GM21526 (cell line): ENCODE measurements around the gene SMPDL3A.

Experiments
- ATAC-seq: cut with Tn5 transposase; IDR thresholded peaks from one replicate; pipeline ENCODE4 v1.9.1; 2021; ENCODE audit warnings: moderate library complexity; ENCODE audit not compliant: unreplicated experiment, low FRiP score

Gene SMPDL3A

GRCh38 chr6:122801397-122801796, 12.3 kb downstream of the SMPDL3A start:
- ATAC-seq = no peak

- ATAC-seq = no peak
These were observed 14.2 kb downstream of the SMPDL3A start for GRCh38 chr6:122803171-122803661.

- no peak for ATAC-seq
These were observed 16.0 kb downstream of the SMPDL3A start for GRCh38 chr6:122804962-122805485.

GRCh38 chr6:122806291-122806690, 17.2 kb downstream of the SMPDL3A start:
- ATAC-seq = no peak

DNA sequence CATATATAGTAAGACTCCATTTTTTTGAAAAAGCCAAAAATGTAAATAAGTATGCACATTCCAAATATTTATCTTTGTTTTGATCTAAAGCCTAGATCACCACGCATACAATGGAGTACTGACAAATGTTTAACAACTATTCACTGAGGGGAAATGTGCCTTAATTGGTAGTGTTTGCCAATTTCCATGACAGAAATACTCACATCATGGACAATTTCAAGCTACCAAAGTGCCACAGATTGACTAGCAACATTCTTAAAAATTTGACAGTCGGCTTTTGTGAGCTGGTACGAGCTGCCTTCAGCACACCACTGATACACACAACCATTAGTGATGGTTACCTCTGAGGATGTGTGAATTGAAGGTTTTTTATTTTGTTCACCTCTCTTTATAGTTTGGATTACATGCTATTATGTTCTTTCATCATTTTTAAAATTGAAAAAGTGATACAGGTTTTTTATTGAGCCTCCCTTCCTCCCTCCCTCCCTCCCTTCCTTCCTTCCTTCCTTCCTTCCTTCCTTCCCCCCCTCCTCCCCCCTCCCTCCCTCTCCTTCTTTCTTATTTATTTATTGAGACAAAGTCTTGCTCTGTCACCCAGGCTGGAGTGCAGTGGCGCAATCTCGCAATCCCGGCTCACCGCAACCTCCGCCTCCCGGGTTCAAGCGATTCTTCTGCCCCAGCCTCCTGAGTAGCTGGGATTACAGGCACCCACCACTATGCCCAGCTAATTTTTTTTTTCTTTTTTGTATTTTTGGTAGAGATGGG, 19.2 kb downstream of the SMPDL3A start:
- no peak for ATAC-seq

GRCh38 chr6:122809001-122809400, 19.9 kb downstream of the SMPDL3A start:
- ATAC-seq = no peak

- ATAC-seq = no peak
These were observed 20.6 kb downstream of the SMPDL3A start for GRCh38 chr6:122809691-122810090.

DNA sequence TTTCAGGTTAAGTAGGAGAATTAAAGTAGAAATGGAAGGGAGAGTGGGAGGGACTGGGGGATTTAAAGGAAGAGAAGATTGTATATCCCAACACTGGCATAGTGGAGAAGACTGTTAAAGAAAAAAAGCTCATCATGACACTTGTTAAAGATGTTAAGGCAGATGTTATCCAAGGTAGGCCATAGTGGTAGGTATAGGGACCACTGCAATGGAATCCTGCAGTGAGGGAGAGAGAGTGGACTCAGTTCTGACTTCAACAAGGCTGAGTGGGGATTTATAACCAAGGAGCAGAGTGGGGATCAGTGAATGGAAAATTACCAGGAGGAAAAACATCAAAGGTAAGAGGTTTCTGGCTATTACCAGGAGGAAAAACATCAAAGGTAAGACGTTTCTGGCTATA, 21.1 kb downstream of the SMPDL3A start:
- no peak for ATAC-seq

GRCh38 chr6:122817358-122817757, 28.3 kb downstream of the SMPDL3A start:
- no peak for ATAC-seq

DNA sequence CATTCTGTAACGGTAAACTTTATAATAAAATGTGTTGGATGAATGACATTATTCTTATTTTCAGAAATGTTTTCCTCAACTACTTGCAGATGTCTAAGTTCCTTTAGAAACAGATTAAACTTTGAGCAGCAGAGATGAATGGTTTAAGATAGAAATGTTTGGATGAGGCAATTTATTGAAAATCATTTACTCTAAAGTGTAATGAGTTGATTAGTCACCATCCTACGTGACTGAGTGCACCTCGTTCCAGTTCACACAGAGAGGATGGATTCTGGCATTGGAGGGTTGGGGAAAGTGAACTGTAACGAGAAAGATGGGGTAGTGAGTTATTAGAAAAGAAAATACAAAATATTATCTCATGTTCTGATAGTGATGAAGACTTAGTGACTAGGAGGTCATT, 28.7 kb downstream of the SMPDL3A start:
- no peak for ATAC-seq

- no peak for ATAC-seq
These were observed 29.8 kb downstream of the SMPDL3A start for GRCh38 chr6:122818866-122819265.

- ATAC-seq = no peak
These were observed 32.0 kb downstream of the SMPDL3A start for GRCh38 chr6:122821095-122821494.

DNA sequence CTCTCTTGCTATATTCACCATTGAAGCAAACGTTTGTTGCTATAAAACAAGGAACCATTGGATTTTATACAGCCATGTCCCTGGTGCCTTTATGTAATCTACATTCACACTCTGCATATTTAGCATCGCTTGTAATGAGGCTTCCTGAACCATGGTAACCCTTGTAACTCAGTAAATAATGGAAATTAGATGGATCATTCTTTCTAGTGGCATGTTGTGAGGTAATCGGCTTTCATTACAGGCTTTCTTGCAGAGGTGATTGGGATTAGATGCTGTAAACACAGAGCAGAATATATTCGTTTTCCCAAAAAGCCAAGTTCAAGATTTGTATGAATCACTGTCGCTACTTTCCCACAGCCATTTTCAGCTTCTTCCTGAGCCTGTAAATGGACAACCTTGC, 36.1 kb downstream of the SMPDL3A start:
- ATAC-seq = no peak

- no peak for ATAC-seq
These were observed 40.4 kb downstream of the SMPDL3A start for GRCh38 chr6:122829456-122829855.

DNA sequence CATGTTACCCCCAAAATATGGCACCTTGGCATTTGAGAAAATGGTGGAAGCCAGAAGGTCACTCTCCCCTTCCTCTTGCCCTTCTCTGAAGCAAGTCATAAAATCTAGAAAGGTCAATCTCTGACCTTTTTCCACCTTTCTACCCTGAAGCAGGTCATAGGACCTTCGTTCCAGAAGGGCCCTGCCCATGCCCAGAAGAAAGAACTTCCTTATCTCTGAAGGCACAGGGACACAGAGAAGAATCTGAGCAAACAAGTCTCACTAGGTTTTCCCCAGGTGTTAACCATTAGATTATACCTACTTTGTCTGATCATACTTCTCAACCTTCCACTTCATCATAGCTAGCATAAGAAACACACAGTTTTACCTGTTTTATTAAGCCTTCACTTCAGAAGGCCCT, 42.5 kb downstream of the SMPDL3A start:
- ATAC-seq = no peak

DNA sequence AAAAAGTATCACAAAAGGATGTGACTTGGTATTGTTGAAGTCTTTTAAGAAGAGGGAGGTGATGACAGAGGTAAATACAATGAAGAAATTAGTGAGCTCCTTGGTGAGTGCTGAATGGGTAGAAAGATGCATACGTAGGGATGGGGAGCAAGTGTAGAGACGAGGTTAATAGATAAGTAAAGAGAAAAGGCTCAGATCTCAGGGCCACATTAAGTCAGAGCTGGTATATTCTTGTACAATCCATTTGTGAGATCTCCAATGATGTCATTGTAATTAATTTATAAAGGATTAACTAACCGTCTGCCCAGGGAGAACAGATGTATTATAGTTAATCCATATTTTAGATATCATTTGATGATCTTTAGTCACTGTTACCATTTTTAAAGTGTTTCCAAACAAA, 43.4 kb downstream of the SMPDL3A start:
- no peak for ATAC-seq

DNA sequence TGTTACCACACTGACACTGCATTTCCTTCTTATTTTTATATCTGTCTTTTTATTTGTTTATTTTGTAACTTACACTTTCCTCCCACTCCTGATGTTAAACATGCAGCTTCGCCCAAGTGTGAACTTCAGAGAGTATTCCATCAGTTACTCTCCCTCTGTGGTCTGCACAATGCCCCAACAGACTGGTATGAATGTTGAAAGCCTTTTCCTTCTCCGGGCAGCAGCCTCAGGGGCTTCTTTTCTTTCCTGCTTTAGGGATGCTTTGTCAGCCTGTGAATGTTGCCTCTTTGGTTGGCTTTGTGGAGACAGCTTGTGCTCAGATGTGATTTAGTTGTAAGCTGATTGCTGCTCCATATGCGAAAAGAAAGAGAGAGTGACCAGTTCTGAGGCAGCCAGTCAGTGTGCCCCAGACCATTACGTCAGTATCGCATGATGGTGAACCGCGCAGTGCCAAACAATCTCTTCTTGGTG, 44.0 kb downstream of the SMPDL3A start:
- ATAC-seq = no peak

- no peak for ATAC-seq
These were observed 49.2 kb downstream of the SMPDL3A start for GRCh38 chr6:122838060-122838780.

DNA sequence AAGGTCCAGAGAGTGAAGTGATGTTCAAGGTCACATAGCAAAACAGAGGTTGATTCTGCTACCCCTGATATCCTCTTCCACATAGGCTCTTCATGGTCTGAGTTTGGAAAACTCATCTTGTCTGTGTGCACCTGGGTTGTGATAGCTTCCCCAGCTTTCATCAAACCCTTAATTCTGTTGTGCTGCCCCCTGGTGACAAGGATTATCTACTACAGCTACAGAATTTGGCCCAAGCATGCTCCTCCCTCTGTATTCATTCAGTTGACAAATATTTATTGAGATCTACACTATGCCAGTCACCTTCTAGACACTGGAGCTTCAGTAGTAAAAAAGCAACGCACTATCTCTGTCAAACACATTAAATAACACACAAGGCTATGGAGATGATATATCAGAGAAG, 50.4 kb downstream of the SMPDL3A start:
- ATAC-seq = peak; percentile 96

GRCh38 chr6:122839906-122840305, 50.8 kb downstream of the SMPDL3A start:
- ATAC-seq = no peak

DNA sequence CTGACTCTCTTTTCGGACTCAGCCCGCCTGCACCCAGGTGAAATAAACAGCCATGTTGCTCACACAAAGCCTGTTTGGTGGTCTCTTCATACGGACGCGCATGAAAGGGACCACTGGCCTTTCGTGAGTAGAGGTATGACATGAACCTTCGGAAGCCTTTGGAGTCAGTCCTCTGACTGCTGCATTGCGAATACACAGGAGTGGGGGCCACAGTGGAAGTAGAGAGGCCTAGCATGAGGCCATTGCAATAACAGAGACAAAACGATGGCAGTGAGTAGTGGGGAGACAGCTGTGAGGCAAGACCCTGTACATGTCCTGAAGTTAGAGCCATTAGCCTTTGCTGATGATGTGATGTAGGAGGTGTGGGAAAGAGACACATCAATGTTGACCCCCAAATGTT, 56.4 kb downstream of the SMPDL3A start:
- no peak for ATAC-seq
